GM21447 (cell line): ENCODE results near the gene CLTC.
A peak's percentile ranks its signal among the peaks of the same experiment; 100 is the strongest.
"Not testable (repeated sequence)": the region's sequence is repeated elsewhere in the genome, so short reads cannot be mapped to it uniquely, and the experiment has no call there.

ENCODE experiments used
- ATAC-seq: cut with Tn5 transposase; IDR thresholded peaks from one replicate; pipeline ENCODE4 v1.9.1; 2021; ENCODE audit not compliant: unreplicated experiment

Gene CLTC

GRCh38 chr17:59633658-59634359 is 14.1 kb downstream of the CLTC start:
- no peak for ATAC-seq

- ATAC-seq = no peak
Observed at GRCh38 chr17:59634632-59635541, 15.2 kb downstream of the CLTC start.

GRCh38 chr17:59637611-59638310 is 18.1 kb downstream of the CLTC start:
- no peak for ATAC-seq

GRCh38 chr17:59638553-59638952 is 18.9 kb downstream of the CLTC start:
- ATAC-seq = no peak

- ATAC-seq = peak; percentile 91
Observed at GRCh38 chr17:59641799-59642484, 22.2 kb downstream of the CLTC start.

- ATAC-seq = no peak
Observed at GRCh38 chr17:59642565-59642964, 22.9 kb downstream of the CLTC start.

GRCh38 chr17:59643159-59644140 is 23.8 kb downstream of the CLTC start:
- no peak for ATAC-seq

GRCh38 chr17:59647288-59647687 is 27.6 kb downstream of the CLTC start:
- ATAC-seq = no peak

GRCh38 chr17:59649886-59650285 is 30.2 kb downstream of the CLTC start:
- ATAC-seq = no peak

- ATAC-seq = no peak
Observed at GRCh38 chr17:59650642-59651041, 30.9 kb downstream of the CLTC start.

- ATAC-seq = no peak
Observed at GRCh38 chr17:59651346-59651745, 31.7 kb downstream of the CLTC start.

- no peak for ATAC-seq
Observed at GRCh38 chr17:59652119-59652518, 32.4 kb downstream of the CLTC start.

- not testable (repeated sequence) for ATAC-seq
Observed at GRCh38 chr17:59656624-59657023, 36.9 kb downstream of the CLTC start.

- ATAC-seq = no peak
Observed at GRCh38 chr17:59666235-59666634, 46.5 kb downstream of the CLTC start.

- no peak for ATAC-seq
Observed at GRCh38 chr17:59668816-59669215, 49.1 kb downstream of the CLTC start.

- ATAC-seq = peak; percentile 56
Observed at GRCh38 chr17:59669411-59669810, 49.7 kb downstream of the CLTC start.

GRCh38 chr17:59669944-59670343 is 50.2 kb downstream of the CLTC start:
- ATAC-seq = no peak

GRCh38 chr17:59671386-59671785 is 51.7 kb downstream of the CLTC start:
- no peak for ATAC-seq

GRCh38 chr17:59675231-59675630 is 55.5 kb downstream of the CLTC start:
- no peak for ATAC-seq

- ATAC-seq = no peak
Observed at GRCh38 chr17:59676716-59677115, 57.0 kb downstream of the CLTC start.
